Neutrophil (primary cell): ENCODE data around the gene NLRX1.
"Not testable (repeated sequence)": the region's sequence is repeated elsewhere in the genome, so short reads cannot be mapped to it uniquely, and the experiment has no call there.

Experiments
- H3K27ac ChIP-seq: fragments of 200-600 bp; sonication (generic); 2 replicates; pipeline ENCODE4 v1.5.1; 2016; ENCODE audit warnings: mild to moderate bottlenecking, moderate library complexity
- H3K27me3 ChIP-seq: fragments of 200-600 bp; sonication (generic); 2 replicates; pipeline ENCODE4 v1.6.0; 2016; ENCODE audit warnings: mild to moderate bottlenecking
- H3K36me3 ChIP-seq: fragments of 200-600 bp; sonication (generic); 2 replicates; pipeline ENCODE4 v1.5.1; 2017
- H3K4me1 ChIP-seq, 2 experiments: fragments of 200-600 bp in 1 of 2; sonication (generic) in 1 of 2; 1 replicate in 1 of 2; 2 replicates in 1 of 2; pipeline versions ENCODE4 v1.5.1 to v1.6.1; 2013 to 2016; ENCODE audit warnings: low read depth in 1 of 2, low read length in 1 of 2, mild to moderate bottlenecking in 1 of 2, moderate library complexity in 1 of 2; ENCODE audit not compliant: control insufficient read depth in 1 of 2, insufficient read depth in 1 of 2
- H3K4me3 ChIP-seq, 2 experiments: fragments of 200-600 bp in 1 of 2; sonication (generic) in 1 of 2; 1 replicate in 1 of 2; 2 replicates in 1 of 2; pipeline ENCODE4 v1.5.1; 2013 to 2016; ENCODE audit warnings: low read depth in 1 of 2, low read length in 1 of 2, mild to moderate bottlenecking in 1 of 2, moderate library complexity in 1 of 2
- H3K9me3 ChIP-seq: fragments of 200-600 bp; sonication (generic); 2 replicates; pipeline ENCODE4 v1.5.1; 2016
- CTCF ChIP-seq: fragments of 200-600 bp; sonication (generic); IDR thresholded peaks from 2 replicates; pipeline ENCODE4 v1.5.1; 2016; ENCODE audit warnings: antibody characterized with exemption

NLRX1 gene

GRCh38 chr11:119161871-119162270 is 6.7 kb upstream of the NLRX1 start:
- H3K9me3 ChIP-seq: no peaks in the 10 kb centered on the region
- H3K4me3 ChIP-seq: no peak overlapping the region
- TF ChIP-seq CTCF: no peak
- H3K27me3 ChIP-seq: peaks cover 5% of the 10 kb centered on the region
- H3K36me3 ChIP-seq: no peaks in the 10 kb centered on the region
- H3K4me1 ChIP-seq: no peaks in the 10 kb centered on the region
- H3K27ac ChIP-seq: no peak overlapping the region

GRCh38 chr11:119166368-119167076 is 2.0 kb upstream of the NLRX1 start:
- Histone ChIP-seq H3K9me3 (no peaks in the 10 kb centered on the region), H3K36me3 (no peaks in the 10 kb centered on the region), H3K4me1 (peaks cover 18 to 26% of the 10 kb centered on the region in 2 experiments), H3K27ac (no peak overlapping the region), H3K4me3 (no peak overlapping the region), H3K27me3 (no peaks in the 10 kb centered on the region)
- no peak for TF ChIP-seq CTCF

GRCh38 chr11:119167077-119167458 is 1.5 kb upstream of the NLRX1 start:
- H3K4me3 ChIP-seq, H3K9me3 ChIP-seq, H3K27me3 ChIP-seq, H3K27ac ChIP-seq, H3K36me3 ChIP-seq: not testable (repeated sequence)
- H3K4me1 ChIP-seq: peaks cover 22 to 28% of the 10 kb centered on the region in 2 experiments

GRCh38 chr11:119167933-119168332 is 592 bp upstream of the NLRX1 start:
- TF ChIP-seq CTCF: no peak
- Histone ChIP-seq H3K4me1 (peaks cover 31 to 37% of the 10 kb centered on the region in 2 experiments), H3K9me3 (no peaks in the 10 kb centered on the region), H3K4me3 (no peak overlapping the region), H3K27me3 (no peaks in the 10 kb centered on the region), H3K27ac (peak overlapping the region; percentile 93), H3K36me3 (peaks cover 3% of the 10 kb centered on the region)

- Histone ChIP-seq H3K36me3 (peaks cover 17% of the 10 kb centered on the region), H3K27me3 (no peaks in the 10 kb centered on the region), H3K27ac (peak overlapping the region; percentile 93), H3K4me1 (peaks cover 31 to 37% of the 10 kb centered on the region in 2 experiments), H3K9me3 (no peaks in the 10 kb centered on the region), H3K4me3 (peak overlapping the region; percentile 86 to 99)
- no peak for TF ChIP-seq CTCF
These were observed 776 bp downstream of the NLRX1 start for GRCh38 chr11:119169282-119169719.

GRCh38 chr11:119172513-119172912 is 4.0 kb downstream of the NLRX1 start:
- Histone ChIP-seq H3K9me3 (no peaks in the 10 kb centered on the region), H3K27ac (peak overlapping the region; percentile 66)
- TF ChIP-seq CTCF: no peak

More at GRCh38 chr11:119172513-119172912, 4.0 kb downstream of the NLRX1 start:
- Histone ChIP-seq H3K27me3 (no peaks in the 10 kb centered on the region), H3K4me1 (peaks cover 31 to 37% of the 10 kb centered on the region in 2 experiments), H3K4me3 (no peak overlapping the region), H3K36me3 (peaks cover 46% of the 10 kb centered on the region)
